Neural cell (in vitro differentiated cells): Measurements from ENCODE around the gene DLG2.

ENCODE experiments used
- EP300 ChIP-seq: fragments of 450-650 bp; conservative IDR thresholded peaks from 2 replicates; pipeline ENCODE4 v1.6.1; 2014; ENCODE audit warnings: antibody characterized with exemption, mild to moderate bottlenecking, moderate library complexity; ENCODE audit not compliant: poor library complexity, severe bottlenecking
- EZH2 ChIP-seq: fragments of 200-600, 300-800 bp; shearing (Covaris generic), sonication (generic); IDR thresholded peaks from 2 replicates; pipeline ENCODE4 v1.6.1; 2014; ENCODE audit warnings: antibody characterized with exemption, low read length, borderline replicate concordance, mild to moderate bottlenecking; ENCODE audit not compliant: insufficient read depth, poor library complexity, severe bottlenecking
- MXI1 ChIP-seq: fragments of 450-650 bp; conservative IDR thresholded peaks from 2 replicates; pipeline ENCODE4 v1.6.1; 2014; ENCODE audit warnings: antibody characterized with exemption, mild to moderate bottlenecking; ENCODE audit not compliant: poor library complexity, severe bottlenecking
- POLR2AphosphoS5 ChIP-seq: IDR thresholded peaks from 2 replicates; pipeline ENCODE4 v1.6.1; 2012
- RAD21 ChIP-seq: fragments of 450-650 bp; conservative IDR thresholded peaks from 2 replicates; pipeline ENCODE4 v1.6.1; 2014; ENCODE audit warnings: antibody characterized with exemption, mild to moderate bottlenecking, moderate library complexity
- TF ChIP-seq, protein P1 (sequence below): fragments of 450-650 bp; IDR thresholded peaks from 2 replicates; pipeline ENCODE4 v1.5.1; 2014; ENCODE audit warnings: antibody characterized with exemption, mild to moderate bottlenecking, moderate library complexity; ENCODE audit not compliant: poor library complexity, severe bottlenecking

GRCh38 chr11:84128840-84129239 lies 1498.3 kb downstream of the DLG2 start:
- TF ChIP-seq EP300 (no peak), POLR2AphosphoS5 (no peak), EZH2 (no peak), MXI1 (no peak), RAD21 (no peak)
- TF ChIP-seq, protein P1, sequence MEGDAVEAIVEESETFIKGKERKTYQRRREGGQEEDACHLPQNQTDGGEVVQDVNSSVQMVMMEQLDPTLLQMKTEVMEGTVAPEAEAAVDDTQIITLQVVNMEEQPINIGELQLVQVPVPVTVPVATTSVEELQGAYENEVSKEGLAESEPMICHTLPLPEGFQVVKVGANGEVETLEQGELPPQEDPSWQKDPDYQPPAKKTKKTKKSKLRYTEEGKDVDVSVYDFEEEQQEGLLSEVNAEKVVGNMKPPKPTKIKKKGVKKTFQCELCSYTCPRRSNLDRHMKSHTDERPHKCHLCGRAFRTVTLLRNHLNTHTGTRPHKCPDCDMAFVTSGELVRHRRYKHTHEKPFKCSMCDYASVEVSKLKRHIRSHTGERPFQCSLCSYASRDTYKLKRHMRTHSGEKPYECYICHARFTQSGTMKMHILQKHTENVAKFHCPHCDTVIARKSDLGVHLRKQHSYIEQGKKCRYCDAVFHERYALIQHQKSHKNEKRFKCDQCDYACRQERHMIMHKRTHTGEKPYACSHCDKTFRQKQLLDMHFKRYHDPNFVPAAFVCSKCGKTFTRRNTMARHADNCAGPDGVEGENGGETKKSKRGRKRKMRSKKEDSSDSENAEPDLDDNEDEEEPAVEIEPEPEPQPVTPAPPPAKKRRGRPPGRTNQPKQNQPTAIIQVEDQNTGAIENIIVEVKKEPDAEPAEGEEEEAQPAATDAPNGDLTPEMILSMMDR = no peak
